Ectodermal cell (in vitro differentiated cells): ENCODE measurements around the gene SHISA5.

ENCODE experiments used
- H3K27ac ChIP-seq: 2 replicates; pipeline ENCODE4 v1.7.0; 2013; ENCODE audit warnings: mild to moderate bottlenecking, low read depth, low read length; ENCODE audit not compliant: insufficient read depth, poor library complexity, severe bottlenecking
- H3K27me3 ChIP-seq: 2 replicates; pipeline ENCODE4 v1.7.0; 2013; ENCODE audit warnings: mild to moderate bottlenecking, low read length; ENCODE audit not compliant: insufficient read depth, control insufficient read depth, poor library complexity, severe bottlenecking
- H3K36me3 ChIP-seq: one replicate; pipeline ENCODE4 v1.7.0; 2013; ENCODE audit warnings: low read length; ENCODE audit not compliant: control insufficient read depth, insufficient read depth
- H3K4me1 ChIP-seq: one replicate; pipeline ENCODE4 v1.7.0; 2013; ENCODE audit warnings: low read length; ENCODE audit not compliant: control insufficient read depth, insufficient read depth
- H3K4me3 ChIP-seq: 2 replicates; pipeline ENCODE4 v1.7.0; 2013; ENCODE audit warnings: low read depth, low read length, control low read depth; ENCODE audit not compliant: insufficient read depth
- H3K9me3 ChIP-seq: 2 replicates; pipeline ENCODE4 v1.7.0; 2013; ENCODE audit warnings: mild to moderate bottlenecking, low read length, moderate library complexity; ENCODE audit not compliant: control insufficient read depth
- WGBS, 2 experiments: methylation state at CpG; one replicate each; pipeline ENCODE4 v1.1.7; 2013; ENCODE audit warnings: missing lambda C conversion rate in 2 of 2; 5-methylcytosine and 5-hydroxymethylcytosine counted together

Gene SHISA5

GRCh38 chr3:48426944-48427629, 76.9 kb downstream of the SHISA5 start:
- Histone ChIP-seq H3K27ac (no peak overlapping the region), H3K27me3 (no peaks in the 10 kb centered on the region), H3K9me3 (no peaks in the 10 kb centered on the region), H3K4me3 (peak overlapping the region; percentile 90), H3K4me1 (peaks cover 45% of the 10 kb centered on the region), H3K36me3 (peaks cover 21% of the 10 kb centered on the region)
- WGBS, 2 experiments = 85 to 91% methylated on average over 8 of the region's 8 CpGs

- Histone ChIP-seq H3K27me3 (no peaks in the 10 kb centered on the region), H3K4me1 (peaks cover 45% of the 10 kb centered on the region), H3K9me3 (no peaks in the 10 kb centered on the region), H3K4me3 (no peak overlapping the region), H3K36me3 (peaks cover 16% of the 10 kb centered on the region), H3K27ac (no peak overlapping the region)
- 88 to 90% methylated on average over 11 of the region's 11 CpGs for WGBS, 2 experiments
Measured at GRCh38 chr3:48426401-48426909, 77.5 kb downstream of the SHISA5 start.

- H3K36me3 ChIP-seq = peaks cover 19% of the 10 kb centered on the region
Measured at GRCh38 chr3:48425281-48425812, 78.6 kb downstream of the SHISA5 start.

GRCh38 chr3:48423883-48424695, 79.9 kb downstream of the SHISA5 start:
- Histone ChIP-seq H3K27ac (no peak overlapping the region), H3K27me3 (no peaks in the 10 kb centered on the region), H3K4me1 (peaks cover 38% of the 10 kb centered on the region), H3K9me3 (no peaks in the 10 kb centered on the region), H3K36me3 (peaks cover 19% of the 10 kb centered on the region), H3K4me3 (no peak overlapping the region)
- WGBS, 2 experiments = 93% methylated on average over 27 of the region's 27 CpGs

More at GRCh38 chr3:48425281-48425812, 78.6 kb downstream of the SHISA5 start:
- Histone ChIP-seq H3K27me3 (no peaks in the 10 kb centered on the region), H3K4me1 (peaks cover 43% of the 10 kb centered on the region), H3K9me3 (no peaks in the 10 kb centered on the region), H3K4me3 (no peak overlapping the region), H3K27ac (no peak overlapping the region)
- WGBS, 2 experiments = 84% methylated on average over 13 of the region's 13 CpGs

GRCh38 chr3:48423241-48423882, 80.6 kb downstream of the SHISA5 start:
- Histone ChIP-seq H3K36me3 (peaks cover 24% of the 10 kb centered on the region), H3K4me3 (no peak overlapping the region), H3K4me1 (peaks cover 37% of the 10 kb centered on the region), H3K27me3 (no peaks in the 10 kb centered on the region), H3K27ac (no peak overlapping the region), H3K9me3 (no peaks in the 10 kb centered on the region)
- 93 to 94% methylated on average over 25 of the region's 25 CpGs for WGBS, 2 experiments

- H3K4me3 ChIP-seq = no peak overlapping the region
- peaks cover 31% of the 10 kb centered on the region for H3K4me1 ChIP-seq
- H3K27me3 ChIP-seq = no peaks in the 10 kb centered on the region
- no peaks in the 10 kb centered on the region for H3K9me3 ChIP-seq
- H3K36me3 ChIP-seq = peaks cover 30% of the 10 kb centered on the region
- WGBS, 2 experiments = 95 to 97% methylated on average over 8 of the region's 8 CpGs
- H3K27ac ChIP-seq = no peak overlapping the region
Measured at GRCh38 chr3:48422681-48423080, 81.3 kb downstream of the SHISA5 start.

GRCh38 chr3:48422272-48422671, 81.7 kb downstream of the SHISA5 start:
- Histone ChIP-seq H3K4me3 (no peak overlapping the region), H3K27me3 (no peaks in the 10 kb centered on the region), H3K36me3 (peaks cover 32% of the 10 kb centered on the region), H3K9me3 (no peaks in the 10 kb centered on the region), H3K4me1 (peaks cover 27% of the 10 kb centered on the region), H3K27ac (no peak overlapping the region)
- 93 to 99% methylated on average over 3 of the region's 3 CpGs for WGBS, 2 experiments

- H3K36me3 ChIP-seq = peaks cover 45% of the 10 kb centered on the region
- no peak overlapping the region for H3K27ac ChIP-seq
- H3K27me3 ChIP-seq = no peaks in the 10 kb centered on the region
- peaks cover 11% of the 10 kb centered on the region for H3K4me1 ChIP-seq
- WGBS, 2 experiments = 95% methylated on average over 14 of the region's 14 CpGs
- H3K9me3 ChIP-seq = no peaks in the 10 kb centered on the region
- H3K4me3 ChIP-seq = no peak overlapping the region
Measured at GRCh38 chr3:48420561-48420960, 83.4 kb downstream of the SHISA5 start.

GRCh38 chr3:48419597-48419996, 84.4 kb downstream of the SHISA5 start:
- Histone ChIP-seq H3K4me1 (peaks cover 2% of the 10 kb centered on the region), H3K36me3 (peaks cover 53% of the 10 kb centered on the region), H3K27ac (no peak overlapping the region), H3K9me3 (no peaks in the 10 kb centered on the region), H3K4me3 (no peak overlapping the region), H3K27me3 (no peaks in the 10 kb centered on the region)
- WGBS, 2 experiments = 96 to 97% methylated on average over 17 of the region's 17 CpGs

- H3K4me1 ChIP-seq = no peaks in the 10 kb centered on the region
- no peaks in the 10 kb centered on the region for H3K27me3 ChIP-seq
- peaks cover 58% of the 10 kb centered on the region for H3K36me3 ChIP-seq
- H3K4me3 ChIP-seq = no peak overlapping the region
- 95% methylated on average over 9 of the region's 9 CpGs for WGBS, 2 experiments
- H3K9me3 ChIP-seq = no peaks in the 10 kb centered on the region
- H3K27ac ChIP-seq = no peak overlapping the region
Measured at GRCh38 chr3:48419149-48419548, 84.8 kb downstream of the SHISA5 start.
